Activated CD4-positive, alpha-beta T cell treated with anti-CD3 and anti-CD28 coated beads, Interleukin-2, amount 10 ng/mL, durations not matched to agents 24 days and 14 days (primary cell): Measurements from ENCODE around the gene FILIP1L. TPM values are rescaled to one million over a fixed set of nuclear protein-coding genes. Genes with fewer than 3 reads are reported as not detected.

ENCODE experiments used
- DNase-seq: peaks from one replicate; pipeline ENCODE4 v3.0.0; 2022
- H3K27ac Mint-ChIP-seq: one replicate; pipeline ENCODE4 v1.8.0; 2022; ENCODE audit warnings: mild to moderate bottlenecking, mixed read lengths
- H3K27me3 Mint-ChIP-seq: one replicate; pipeline ENCODE4 v1.8.0; 2022; ENCODE audit warnings: mixed read lengths
- H3K36me3 Mint-ChIP-seq: one replicate; pipeline ENCODE4 v1.8.0; 2022; ENCODE audit warnings: low read depth, mild to moderate bottlenecking, mixed read lengths
- H3K4me1 Mint-ChIP-seq: one replicate; pipeline ENCODE4 v1.8.0; 2021; ENCODE audit warnings: mixed read lengths
- H3K4me3 Mint-ChIP-seq: one replicate; pipeline ENCODE4 v1.8.0; 2022; ENCODE audit warnings: mild to moderate bottlenecking, moderate library complexity, mixed read lengths
- H3K9me3 Mint-ChIP-seq: one replicate; pipeline ENCODE4 v1.8.0; 2021; ENCODE audit warnings: mixed read lengths
- intact Hi-C: fragments of 100-400 bp; cut with micrococcal nuclease; formaldehyde crosslinking; loops from one replicate; pipeline ENCODE4 v1.15.1; 2023
- total RNA-seq: library from RNA; stranded (reverse); gene quantifications from 2 replicates; pipeline ENCODE4 v1.2.3, GENCODE V29; 2022

FILIP1L gene
- total RNA-seq, 1 donor from 2014 or later: 1.4 TPM

DNA sequence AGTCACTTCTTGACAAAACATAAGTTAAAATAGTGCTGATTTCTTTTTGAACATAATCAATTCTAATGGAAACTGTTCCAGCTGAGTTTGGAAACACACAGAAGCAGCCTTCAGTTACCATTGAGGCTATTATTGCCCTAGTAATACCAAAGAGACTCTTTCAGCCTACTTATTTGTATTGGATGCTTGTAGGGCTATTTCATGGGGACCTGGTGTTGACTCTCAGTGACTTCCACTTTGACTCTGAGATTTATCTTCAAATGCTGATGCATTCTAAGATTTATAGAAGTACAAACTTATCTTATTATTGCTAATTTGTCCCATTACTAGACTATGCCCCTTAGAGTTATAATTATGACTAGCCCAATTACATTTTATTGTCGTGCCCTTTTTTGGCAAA is 229.2 kb downstream of the FILIP1L start:
- no peak overlapping the region for H3K27ac Mint-ChIP-seq
- H3K4me1 Mint-ChIP-seq: peaks cover 19% of the 10 kb centered on the region
- peaks cover 7% of the 10 kb centered on the region for H3K36me3 Mint-ChIP-seq
- DNase-seq: no peak
- H3K27me3 Mint-ChIP-seq: no peaks in the 10 kb centered on the region
- intact Hi-C loops: no loop called here
- H3K4me3 Mint-ChIP-seq: peak overlapping the region; percentile 42
- H3K9me3 Mint-ChIP-seq: no peaks in the 10 kb centered on the region

DNA sequence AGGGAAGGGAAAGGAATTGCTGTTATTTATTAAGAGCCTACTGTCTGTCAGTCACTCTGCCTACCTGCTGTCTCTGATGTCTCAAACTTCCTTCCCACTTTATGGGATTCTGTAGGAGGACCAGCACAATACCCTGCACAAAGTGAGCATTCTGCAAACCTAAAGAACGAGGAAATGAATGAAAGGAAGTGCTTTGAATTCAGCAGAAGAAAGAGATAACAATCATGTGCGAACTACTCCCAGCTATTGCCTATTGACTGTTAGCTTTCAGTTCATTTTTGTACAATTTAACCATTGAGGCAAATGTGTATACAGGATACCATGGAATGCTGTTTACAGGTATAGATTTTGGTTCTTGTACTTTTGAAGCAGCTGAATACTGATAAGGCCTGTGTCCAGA is 229.8 kb downstream of the FILIP1L start:
- intact Hi-C loops: no loop called here
- Mint-ChIP-seq H3K4me1 (peaks cover 19% of the 10 kb centered on the region), H3K9me3 (no peaks in the 10 kb centered on the region), H3K4me3 (peak overlapping the region; percentile 42), H3K27ac (no peak overlapping the region), H3K36me3 (peaks cover 7% of the 10 kb centered on the region), H3K27me3 (no peaks in the 10 kb centered on the region)
- DNase-seq: peak; percentile 62

DNA sequence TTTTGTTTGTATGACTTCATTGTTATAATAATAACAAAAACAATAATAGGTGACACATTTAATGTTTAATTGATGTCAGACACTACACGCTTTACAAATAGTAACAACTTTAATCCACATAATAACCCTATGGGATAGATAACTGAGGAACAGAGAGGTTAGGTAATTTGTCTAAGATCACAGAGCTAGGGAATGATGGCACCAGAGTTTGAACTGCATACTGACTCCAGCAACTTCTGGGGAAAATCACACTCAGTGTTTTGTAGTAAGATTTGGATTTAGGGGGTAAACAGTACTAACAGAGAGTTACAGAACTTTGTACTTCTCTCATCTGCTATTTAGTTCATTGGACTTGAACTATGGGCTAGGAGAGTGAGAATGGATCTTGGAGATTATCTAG is 230.6 kb downstream of the FILIP1L start:
- Mint-ChIP-seq H3K9me3 (no peaks in the 10 kb centered on the region), H3K4me1 (peaks cover 19% of the 10 kb centered on the region), H3K27me3 (peaks cover 2% of the 10 kb centered on the region), H3K36me3 (peaks cover 10% of the 10 kb centered on the region), H3K27ac (no peak overlapping the region), H3K4me3 (no peak overlapping the region)
- no peak for DNase-seq
- intact Hi-C loops: no loop called here

DNA sequence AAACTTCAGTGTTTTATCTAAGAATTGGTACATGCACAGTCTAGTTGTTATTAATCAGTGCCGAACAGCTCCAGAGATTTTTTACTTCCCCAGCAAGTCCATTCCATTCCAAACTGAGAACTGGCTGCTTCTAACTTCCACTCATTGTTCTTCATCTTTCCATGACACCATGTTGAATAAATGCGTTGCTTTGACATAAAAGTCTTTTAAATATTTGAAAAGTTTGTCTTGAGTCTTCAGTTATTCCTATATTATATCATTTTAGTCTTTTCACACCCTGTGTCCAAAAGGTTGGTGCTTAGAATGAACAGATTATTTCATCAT is 231.2 kb downstream of the FILIP1L start:
- Mint-ChIP-seq H3K36me3 (peaks cover 12% of the 10 kb centered on the region), H3K4me1 (peaks cover 21% of the 10 kb centered on the region), H3K9me3 (no peaks in the 10 kb centered on the region), H3K4me3 (no peak overlapping the region), H3K27ac (no peak overlapping the region), H3K27me3 (peaks cover 8% of the 10 kb centered on the region)
- DNase-seq: no peak
- intact Hi-C loops: no loop called here

DNA sequence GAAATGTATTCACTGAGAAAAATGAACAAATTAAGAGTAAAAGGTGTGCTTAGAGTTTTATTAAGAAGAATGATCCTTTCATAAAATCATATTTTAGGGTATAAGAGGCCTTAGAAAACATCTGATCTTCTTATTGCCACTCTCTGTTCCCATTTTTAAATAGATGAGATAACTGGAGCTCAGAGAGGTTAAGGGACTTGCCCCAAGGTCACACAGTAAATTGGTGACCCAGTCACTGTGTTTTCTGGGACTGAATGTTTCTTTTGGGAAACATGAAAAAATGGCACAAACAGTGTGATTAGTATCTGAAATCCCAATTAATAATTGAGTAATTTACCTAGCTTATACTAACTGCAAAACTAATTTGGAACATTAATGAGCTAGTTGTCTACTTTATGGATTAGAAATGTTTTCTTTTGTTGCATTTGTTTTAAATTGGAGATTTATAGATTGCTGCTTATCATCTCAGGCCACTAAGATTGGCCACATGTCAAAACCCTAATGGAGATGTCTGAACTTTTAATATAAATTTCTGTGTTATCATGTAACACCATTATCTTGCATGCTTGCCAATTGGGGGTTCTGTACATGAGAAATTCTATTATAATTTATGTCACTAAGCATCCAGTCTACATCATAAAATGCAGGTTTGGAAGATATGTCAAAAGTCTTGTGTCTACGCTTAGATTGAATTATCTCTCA is 231.7 kb downstream of the FILIP1L start:
- peaks cover 24% of the 10 kb centered on the region for H3K4me1 Mint-ChIP-seq
- no peak overlapping the region for H3K27ac Mint-ChIP-seq
- no peaks in the 10 kb centered on the region for H3K9me3 Mint-ChIP-seq
- H3K4me3 Mint-ChIP-seq: no peak overlapping the region
- intact Hi-C loops: no loop called here
- peaks cover 12% of the 10 kb centered on the region for H3K27me3 Mint-ChIP-seq
- H3K36me3 Mint-ChIP-seq: peaks cover 12% of the 10 kb centered on the region
- no peak for DNase-seq

DNA sequence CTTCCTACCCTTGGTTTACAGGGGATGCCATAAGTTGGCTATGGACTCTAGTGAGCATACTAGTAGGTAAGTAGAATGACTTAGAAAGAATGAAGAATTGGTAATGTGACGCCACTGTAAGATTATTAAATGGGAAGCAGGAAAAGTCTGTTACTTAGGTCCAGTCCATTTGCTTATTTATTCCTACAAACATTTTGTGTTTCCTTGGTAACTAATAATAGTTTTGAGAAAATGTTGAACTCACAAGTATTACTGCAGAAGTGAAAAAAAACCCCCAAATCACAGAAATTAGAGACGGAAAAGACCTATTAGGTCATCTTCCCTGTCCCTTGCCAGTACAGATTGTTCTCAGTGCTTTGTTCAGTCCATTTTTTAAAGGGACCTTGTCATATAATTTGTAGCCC is 233.2 kb downstream of the FILIP1L start:
- Mint-ChIP-seq H3K4me3 (no peak overlapping the region), H3K27me3 (peaks cover 24% of the 10 kb centered on the region), H3K9me3 (no peaks in the 10 kb centered on the region), H3K27ac (no peak overlapping the region), H3K36me3 (peaks cover 7% of the 10 kb centered on the region), H3K4me1 (peaks cover 27% of the 10 kb centered on the region)
- no peak for DNase-seq
- intact Hi-C loops: no loop called here

DNA sequence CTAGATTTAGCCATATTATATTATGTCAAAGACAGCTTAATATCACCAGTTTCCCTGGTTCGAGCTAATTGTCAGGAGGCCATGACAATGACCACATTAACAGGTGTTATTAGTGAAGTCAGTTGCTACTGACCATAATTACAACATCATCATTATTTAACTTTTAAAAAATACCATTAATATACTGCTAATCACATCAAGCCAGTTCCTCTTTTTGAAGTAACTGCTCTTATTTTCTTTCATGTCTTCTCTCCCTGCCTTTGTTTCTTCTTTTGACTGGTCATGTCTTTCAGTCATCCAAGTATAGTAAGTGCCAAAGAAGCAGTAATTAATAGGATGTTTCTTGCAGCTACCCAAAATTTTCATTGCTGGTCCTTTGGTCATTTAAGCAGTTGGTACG is 235.0 kb downstream of the FILIP1L start:
- Mint-ChIP-seq H3K4me3 (no peak overlapping the region), H3K4me1 (peaks cover 20% of the 10 kb centered on the region), H3K27me3 (peaks cover 29% of the 10 kb centered on the region), H3K27ac (no peak overlapping the region), H3K36me3 (peaks cover 5% of the 10 kb centered on the region), H3K9me3 (no peaks in the 10 kb centered on the region)
- DNase-seq: no peak
- intact Hi-C loops: no loop called here

DNA sequence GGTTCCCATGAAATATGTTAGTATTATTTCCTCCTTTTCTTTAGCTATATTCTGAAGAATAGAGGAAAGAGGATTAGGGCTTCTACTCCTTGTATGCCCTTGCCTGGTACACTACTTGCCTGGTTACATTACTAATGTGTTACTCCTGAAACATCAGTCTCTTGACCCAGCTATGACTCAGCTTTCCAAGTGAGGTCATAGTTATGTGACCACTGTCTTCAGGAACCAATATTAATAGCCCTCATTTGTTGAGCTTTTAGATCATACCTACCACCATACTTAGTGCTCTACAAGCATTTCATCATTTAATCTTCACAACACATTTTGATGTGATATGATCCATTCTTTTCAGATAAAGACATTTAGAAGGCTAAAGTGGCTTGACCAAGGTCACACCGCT is 236.3 kb downstream of the FILIP1L start:
- intact Hi-C loops: no loop called here

DNA sequence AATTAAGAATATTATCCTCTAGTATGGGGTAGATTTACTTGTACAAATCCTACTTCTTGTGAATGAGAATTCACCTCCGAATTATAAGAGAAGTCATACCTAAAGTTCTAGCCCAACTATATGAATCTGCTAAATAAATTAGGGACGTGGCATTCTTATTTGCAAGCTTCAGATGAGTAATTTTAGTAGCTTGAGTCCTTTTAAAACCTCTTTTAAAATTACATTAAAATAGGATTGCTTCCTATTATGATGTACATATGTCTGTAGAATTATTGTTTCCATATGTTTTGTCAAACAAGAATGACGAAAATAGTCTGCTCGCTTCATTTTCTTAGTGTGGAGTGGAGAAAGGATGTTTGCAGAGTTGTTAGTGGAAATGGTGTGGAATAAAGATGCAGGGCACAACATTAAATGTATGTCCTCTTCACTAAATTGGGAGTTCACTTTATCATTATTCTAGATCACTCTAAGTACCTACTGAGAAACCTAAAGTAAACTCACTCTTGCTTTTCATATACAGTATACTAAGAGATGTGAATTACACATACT is 237.2 kb downstream of the FILIP1L start:
- peaks cover 6% of the 10 kb centered on the region for H3K36me3 Mint-ChIP-seq
- no peak overlapping the region for H3K27ac Mint-ChIP-seq
- H3K27me3 Mint-ChIP-seq: peaks cover 35% of the 10 kb centered on the region
- peaks cover 25% of the 10 kb centered on the region for H3K4me1 Mint-ChIP-seq
- intact Hi-C loops: no loop called here
- H3K4me3 Mint-ChIP-seq: peak overlapping the region; percentile 0
- no peak for DNase-seq
- H3K9me3 Mint-ChIP-seq: no peaks in the 10 kb centered on the region

More for the DNA sequence above, 236.3 kb downstream of the FILIP1L start:
- Mint-ChIP-seq H3K27ac (no peak overlapping the region), H3K9me3 (no peaks in the 10 kb centered on the region), H3K36me3 (peaks cover 6% of the 10 kb centered on the region), H3K4me3 (no peak overlapping the region), H3K27me3 (peaks cover 35% of the 10 kb centered on the region), H3K4me1 (peaks cover 19% of the 10 kb centered on the region)
- DNase-seq: no peak

DNA sequence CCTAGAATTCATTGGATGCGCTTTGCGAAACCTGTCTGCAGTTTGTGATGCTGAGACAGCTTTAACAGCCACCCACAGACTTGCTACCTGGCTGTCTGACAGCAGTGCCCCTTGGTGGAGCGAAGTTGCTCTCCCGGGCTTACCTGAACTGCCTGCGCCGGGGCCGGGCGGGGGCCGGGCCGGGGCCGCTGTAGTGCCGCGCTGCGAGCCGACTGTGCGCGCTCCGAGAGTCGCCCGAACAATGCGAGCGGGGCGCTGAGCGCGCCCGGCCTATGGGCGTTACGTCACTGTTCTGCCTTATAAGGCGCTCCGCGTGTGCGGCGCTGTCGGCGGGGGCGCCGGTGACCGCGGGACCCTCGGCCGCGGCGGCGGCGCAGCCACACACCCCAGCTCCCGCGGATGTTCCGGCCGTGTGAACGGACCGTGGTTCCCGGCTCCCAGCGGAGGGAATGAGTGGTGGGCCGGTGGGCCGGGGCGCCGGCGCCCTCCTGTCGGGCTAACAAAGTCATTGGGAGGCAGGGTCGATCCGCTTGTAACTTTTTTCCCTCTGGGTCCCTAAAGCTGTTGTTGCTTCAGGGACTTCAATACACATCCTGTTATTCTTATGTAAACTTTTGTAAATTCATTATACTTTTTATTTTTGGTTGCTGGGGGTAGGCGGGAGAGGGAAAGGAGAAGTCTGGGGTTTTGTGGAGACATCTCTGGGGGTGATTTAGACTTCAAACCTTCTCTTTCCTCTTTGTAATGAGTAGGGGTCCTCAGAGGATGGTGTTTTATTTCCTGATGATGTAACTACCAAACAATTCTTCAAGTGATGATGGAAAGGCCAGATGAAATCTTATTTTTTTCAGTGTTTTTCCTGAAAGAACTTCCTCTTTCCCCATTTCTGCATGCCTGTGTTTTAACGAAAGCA is 238.1 kb downstream of the FILIP1L start:
- H3K9me3 Mint-ChIP-seq: no peaks in the 10 kb centered on the region
- intact Hi-C loops: loop anchor here (1.0 kb wide), 1 partner anchor 10 kb away; no protein-coding TSS in a partner anchor
- peak; percentile 91 for DNase-seq
- peaks cover 6% of the 10 kb centered on the region for H3K36me3 Mint-ChIP-seq
- H3K27ac Mint-ChIP-seq: no peak overlapping the region
- H3K4me1 Mint-ChIP-seq: peaks cover 29% of the 10 kb centered on the region
- peak overlapping the region; percentile 80 for H3K4me3 Mint-ChIP-seq
- peaks cover 35% of the 10 kb centered on the region for H3K27me3 Mint-ChIP-seq

DNA sequence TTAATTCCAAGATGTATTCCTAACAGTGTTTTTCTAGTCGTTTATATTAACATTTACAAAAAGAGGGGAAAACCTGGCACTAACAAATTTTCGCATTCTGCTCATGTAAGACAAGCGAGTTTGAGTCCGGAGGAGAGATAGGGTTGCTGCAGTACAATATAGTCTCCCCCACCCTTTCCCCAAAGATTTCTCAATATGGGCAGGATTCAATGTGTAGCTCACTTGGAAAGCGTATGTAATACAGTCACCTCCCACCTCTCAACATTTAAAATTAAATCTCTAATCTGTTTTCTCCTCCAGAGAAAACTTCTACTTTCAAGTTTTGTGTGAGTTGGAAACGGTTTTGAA is 238.7 kb downstream of the FILIP1L start:
- Mint-ChIP-seq H3K36me3 (peaks cover 6% of the 10 kb centered on the region), H3K4me1 (peaks cover 31% of the 10 kb centered on the region), H3K4me3 (peak overlapping the region; percentile 80), H3K27ac (no peak overlapping the region), H3K9me3 (no peaks in the 10 kb centered on the region), H3K27me3 (peaks cover 35% of the 10 kb centered on the region)
- intact Hi-C loops: no loop called here
- DNase-seq: no peak

DNA sequence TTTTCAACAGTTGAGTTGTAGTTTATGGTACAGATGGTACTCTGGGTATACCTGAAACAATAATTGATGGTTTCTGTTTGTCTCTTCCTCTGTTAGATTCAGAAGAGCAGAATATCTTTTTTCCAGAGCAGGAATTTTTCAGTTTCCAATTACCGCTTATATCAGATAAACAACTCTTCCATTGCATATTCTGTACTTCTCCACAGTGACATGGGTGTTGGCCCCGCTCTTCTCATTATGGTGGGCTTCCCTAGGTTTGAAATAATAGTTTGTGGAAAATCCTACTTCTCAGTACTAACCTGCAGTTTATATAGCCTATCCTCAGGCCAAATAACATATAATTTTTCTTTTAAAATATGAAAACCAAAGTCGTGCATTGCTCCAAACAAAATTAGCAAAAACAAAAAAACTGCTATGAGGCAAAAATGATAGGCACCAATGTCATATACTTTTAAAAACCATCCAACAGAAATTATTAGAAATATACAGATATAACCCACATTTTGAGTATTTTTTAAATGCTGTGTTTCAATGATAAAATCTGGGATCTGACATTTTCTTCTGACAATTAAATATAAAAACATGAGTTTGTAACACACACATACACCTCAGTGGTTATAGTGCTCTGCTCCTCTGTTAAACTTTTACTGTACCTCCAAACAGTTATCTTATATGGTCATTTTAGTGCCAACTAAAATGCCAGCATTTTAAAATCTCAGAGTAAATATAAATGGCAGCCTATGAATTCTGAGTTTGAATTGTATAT is 239.9 kb downstream of the FILIP1L start:
- intact Hi-C loops: no loop called here
- H3K4me3 Mint-ChIP-seq: no peak overlapping the region
- H3K4me1 Mint-ChIP-seq: peaks cover 40% of the 10 kb centered on the region

DNA sequence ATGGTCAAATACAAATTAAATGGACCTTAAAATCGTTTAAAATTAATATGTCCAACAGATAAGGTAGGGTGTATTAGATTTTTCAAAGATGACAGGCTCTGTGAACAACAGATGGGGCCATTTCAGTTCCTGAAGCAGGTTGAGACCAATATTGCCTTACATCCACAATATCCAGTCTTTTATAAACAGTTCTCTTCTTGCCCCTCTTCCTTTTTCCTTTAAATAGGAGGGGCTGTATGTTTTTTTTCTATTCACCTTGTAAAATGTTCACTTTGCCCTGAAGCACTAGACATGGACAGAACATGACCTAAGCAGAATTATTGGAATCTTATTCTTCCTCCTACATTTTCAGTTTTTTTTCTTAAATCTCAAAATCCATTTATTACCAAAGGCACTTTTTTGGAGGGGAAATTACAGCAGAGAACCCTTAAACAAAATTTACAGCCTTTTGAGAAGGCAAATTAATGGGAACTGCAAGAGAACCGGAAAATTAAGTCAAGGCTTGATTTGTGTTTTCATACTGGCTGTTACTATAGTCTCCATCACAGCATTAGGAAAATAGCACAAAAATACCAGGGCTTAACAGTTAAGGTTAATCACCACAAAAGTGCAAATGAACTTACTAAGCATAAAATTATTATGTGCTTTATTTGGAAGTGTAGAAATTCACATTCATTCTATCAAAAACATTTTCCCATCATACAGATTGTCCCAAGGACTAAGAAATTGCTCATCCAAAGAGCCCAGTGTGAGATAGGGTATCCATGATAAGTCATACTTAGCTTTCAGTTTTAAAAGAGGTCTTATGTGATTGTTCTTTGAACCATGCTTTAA is 240.8 kb downstream of the FILIP1L start:
- Mint-ChIP-seq H3K36me3 (peaks cover 13% of the 10 kb centered on the region), H3K27ac (no peak overlapping the region), H3K9me3 (no peaks in the 10 kb centered on the region), H3K27me3 (peaks cover 31% of the 10 kb centered on the region), H3K4me1 (peaks cover 47% of the 10 kb centered on the region), H3K4me3 (peak overlapping the region; percentile 17)
- no peak for DNase-seq
- intact Hi-C loops: loop anchor here (2.0 kb wide), 1 partner anchor 17 kb away; no protein-coding TSS in a partner anchor

More for the DNA sequence above, 239.9 kb downstream of the FILIP1L start:
- Mint-ChIP-seq H3K9me3 (no peaks in the 10 kb centered on the region), H3K27ac (no peak overlapping the region), H3K36me3 (peaks cover 15% of the 10 kb centered on the region), H3K27me3 (peaks cover 35% of the 10 kb centered on the region)
- DNase-seq: no peak
